GM18499 (cell line): ENCODE measurements around the gene NID2.

Source experiments
- ATAC-seq: cut with Tn5 transposase; IDR thresholded peaks from one replicate; pipeline ENCODE4 v1.9.1; 2021; ENCODE audit warnings: moderate number of reproducible peaks; ENCODE audit not compliant: insufficient read depth, unreplicated experiment

The NID2 gene

DNA sequence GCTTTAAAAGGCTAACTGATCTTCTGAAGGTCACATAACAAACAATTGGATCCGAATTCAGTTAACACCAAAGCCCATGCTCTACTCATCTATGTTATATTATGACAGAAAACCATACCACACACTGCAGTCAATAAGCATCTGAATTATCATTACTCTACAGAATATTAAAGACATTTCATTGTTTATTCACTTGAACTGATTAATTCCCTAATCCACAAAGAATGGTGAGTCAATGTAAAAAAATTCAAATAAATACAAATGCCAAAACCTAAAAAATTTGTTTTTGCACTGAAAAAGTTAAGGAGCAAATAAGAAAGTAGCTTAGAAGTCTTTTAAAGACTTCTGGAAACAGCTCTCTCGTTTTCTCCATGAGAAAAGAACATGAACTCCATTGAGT, 13.7 kb downstream of the NID2 start:
- ATAC-seq: no peak

DNA sequence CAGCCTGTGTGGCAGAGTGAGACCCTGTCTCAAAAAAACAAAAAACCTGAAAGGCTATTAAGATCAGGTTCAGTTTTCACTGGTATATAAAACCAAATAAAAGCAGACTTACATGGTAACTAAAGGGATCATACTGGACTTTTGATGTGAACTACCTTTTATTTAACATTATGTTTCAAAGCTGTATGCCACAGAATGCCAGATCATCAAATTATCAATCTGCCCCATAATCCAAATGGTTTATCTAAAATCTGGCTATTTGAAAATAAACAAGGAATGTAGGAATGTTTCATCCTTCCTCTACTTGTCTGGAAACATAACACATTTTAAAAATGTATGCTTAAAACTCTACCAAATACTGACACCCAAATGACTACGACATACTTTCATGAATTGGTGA, 14.2 kb downstream of the NID2 start:
- ATAC-seq: no peak

DNA sequence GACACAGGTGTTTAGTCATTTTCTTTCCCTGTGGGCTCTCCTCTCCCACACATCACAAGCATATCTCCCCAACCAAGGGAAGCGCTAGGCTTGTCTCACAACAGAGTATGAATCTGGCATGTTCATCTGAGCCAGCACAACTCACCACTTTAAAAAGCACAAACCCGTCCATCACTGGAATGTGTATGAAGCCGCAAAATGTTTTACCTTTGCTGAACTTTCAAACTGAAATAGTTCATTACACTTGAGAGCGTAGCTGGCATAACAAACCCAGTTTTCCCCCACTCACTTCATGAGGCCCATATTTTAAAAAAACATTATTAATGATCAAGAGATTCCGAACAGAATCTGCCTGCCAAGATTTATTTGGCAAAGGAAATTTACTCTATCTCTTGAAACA, 15.8 kb downstream of the NID2 start:
- ATAC-seq: no peak

- no peak for ATAC-seq
Measured at GRCh38 chr14:52052288-52052943, 16.4 kb downstream of the NID2 start.

GRCh38 chr14:52051871-52052270, 17.0 kb downstream of the NID2 start:
- ATAC-seq: no peak

DNA sequence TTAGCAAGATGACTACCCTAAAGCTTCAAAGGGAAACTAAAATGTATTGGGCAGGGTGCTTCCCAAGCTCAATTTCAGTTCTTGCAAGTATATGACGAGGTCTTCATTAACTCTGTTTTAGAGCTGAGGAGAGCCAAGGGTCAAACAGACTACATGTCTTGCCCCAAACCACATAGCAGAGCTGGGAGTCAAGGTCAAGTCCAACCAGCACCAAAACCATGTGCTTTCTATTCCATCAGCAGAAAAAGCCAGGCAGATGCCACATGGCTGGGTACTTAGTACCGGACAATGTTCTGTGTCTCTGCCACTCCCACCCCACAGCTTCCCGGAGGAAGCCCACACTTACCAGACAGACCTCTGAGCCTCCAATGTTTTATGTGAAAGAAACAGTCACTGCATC, 17.6 kb downstream of the NID2 start:
- no peak for ATAC-seq

- no peak for ATAC-seq
Measured at GRCh38 chr14:52049721-52050588, 18.9 kb downstream of the NID2 start.

DNA sequence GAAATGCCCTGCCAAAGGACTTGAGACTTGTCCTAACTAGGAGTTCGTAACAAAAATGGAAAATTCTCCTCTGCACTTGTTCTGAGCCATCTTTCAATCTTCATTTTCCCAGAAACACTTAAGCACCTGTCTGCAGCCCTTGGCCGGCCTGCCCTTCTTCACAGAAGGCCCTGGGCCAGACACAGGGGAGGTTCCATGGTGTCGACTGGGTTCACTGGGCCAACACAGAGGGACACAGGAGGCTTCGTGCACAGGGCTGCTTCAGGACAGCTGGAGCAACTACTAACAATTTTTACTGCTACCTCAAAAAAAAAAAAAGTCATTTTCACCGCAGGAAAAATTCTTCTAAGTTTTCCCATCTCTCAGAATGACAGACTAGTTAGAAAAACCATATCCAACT, 19.6 kb downstream of the NID2 start:
- ATAC-seq: no peak

- ATAC-seq: no peak
Measured at GRCh38 chr14:52048641-52049204, 20.1 kb downstream of the NID2 start.

GRCh38 chr14:52048116-52048515, 20.7 kb downstream of the NID2 start:
- ATAC-seq: no peak

DNA sequence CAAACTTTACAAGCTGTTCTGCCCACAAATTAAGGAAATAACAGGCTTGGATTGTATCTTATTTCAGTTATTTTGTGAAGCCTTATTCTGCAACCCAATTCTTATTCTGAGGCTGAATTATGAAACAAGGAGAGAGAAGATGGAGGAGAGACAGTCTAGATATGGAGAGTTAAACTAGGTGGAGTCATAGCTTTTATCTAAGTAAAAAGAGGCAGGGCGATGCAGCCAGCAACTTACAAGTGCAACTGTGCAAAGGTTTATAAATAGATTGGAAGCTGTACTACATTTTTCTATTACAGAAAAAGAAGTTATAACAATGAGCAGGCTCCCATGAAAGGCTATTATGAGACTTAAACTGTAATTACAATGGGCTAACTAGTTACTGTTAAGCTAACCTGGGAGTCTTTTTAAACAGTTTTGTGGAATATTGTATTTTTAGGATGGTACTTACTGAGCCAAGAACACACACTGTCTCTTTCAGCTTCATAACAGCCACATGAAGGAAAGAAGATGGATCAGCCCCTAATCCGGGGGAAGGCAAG, 22.4 kb downstream of the NID2 start:
- ATAC-seq: no peak

- ATAC-seq: no peak
Measured at GRCh38 chr14:52044791-52045522, 23.9 kb downstream of the NID2 start.

GRCh38 chr14:52043690-52044089, 25.2 kb downstream of the NID2 start:
- no peak for ATAC-seq

- ATAC-seq: no peak
Measured at GRCh38 chr14:52042371-52043289, 26.2 kb downstream of the NID2 start.

- ATAC-seq: no peak
Measured at GRCh38 chr14:52040598-52040997, 28.3 kb downstream of the NID2 start.

DNA sequence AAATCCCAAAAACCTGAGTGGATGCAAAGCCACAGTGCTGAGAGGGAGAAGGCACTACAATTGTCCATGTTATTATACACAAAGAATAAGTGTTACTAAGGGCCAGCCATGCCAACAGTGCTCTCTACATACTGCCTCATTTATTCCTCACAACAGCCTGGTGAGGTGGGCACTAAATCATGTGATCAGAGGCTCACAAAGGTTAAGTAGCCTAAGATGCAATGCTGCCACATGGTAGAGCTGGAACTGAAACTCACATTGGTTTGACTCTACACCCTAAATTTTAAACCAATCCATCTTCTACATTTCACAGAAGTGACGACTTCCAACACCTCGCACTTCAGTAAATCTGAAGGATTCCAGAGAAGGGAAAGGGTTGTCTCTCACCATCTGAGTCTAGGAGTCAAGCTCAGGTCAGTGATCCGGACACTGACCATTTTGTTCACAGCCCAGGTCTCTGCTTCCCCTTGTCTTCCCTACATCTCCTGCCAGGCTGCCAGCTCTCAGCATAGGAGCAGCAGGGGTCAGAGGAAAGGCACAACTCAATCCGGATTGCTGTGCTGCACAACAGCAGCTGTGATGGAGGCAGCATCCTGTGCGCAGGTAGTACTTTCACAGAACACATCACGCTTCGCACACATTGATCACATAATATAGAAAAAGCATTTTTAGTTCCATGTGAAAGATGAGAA, 29.6 kb downstream of the NID2 start:
- ATAC-seq: no peak

- no peak for ATAC-seq
Measured at GRCh38 chr14:52033101-52033642, 35.7 kb downstream of the NID2 start.

- ATAC-seq: no peak
Measured at GRCh38 chr14:52032204-52032801, 36.6 kb downstream of the NID2 start.
